ENCODE data around the gene CCL2. TPM values are rescaled to one million over a fixed set of nuclear protein-coding genes. Genes with fewer than 3 reads are reported as not detected.

Gene CCL2
- total and polyA plus RNA-seq, 2 of the 8 experiments (the other 6 are each of a cell fraction or from before 2014, with no cell fraction given), result 3.0 to 3.7 TPM

GRCh38 chr17:34218748-34219147 lies 36.3 kb upstream of the CCL2 start:
- Histone ChIP-seq H3K4me3 (ENCODE audit: extremely low read depth in 1 of 4, insufficient read depth in 2 of 4, low read depth in 3 of 4, low read length in 4 of 4) (no peak overlapping the region), H4K91ac (replicated peaks; ENCODE audit: insufficient read length, low read length) (no peak overlapping the region), H4K8ac (ENCODE audit: extremely low read depth, insufficient read depth, low read length) (no peak overlapping the region), H3K14ac (ENCODE audit: insufficient read length) (no peak overlapping the region), H3K27ac (ENCODE audit: low read depth, low read length) (no peak overlapping the region), H2AFZ (ENCODE audit: low read length) (no peak overlapping the region), H3K18ac (ENCODE audit: extremely low read depth, low read length) (no peak overlapping the region), H3K4me2 (ENCODE audit: insufficient read depth in 1 of 2, low read depth in 2 of 2, low read length in 2 of 2) (no peak overlapping the region), H2BK15ac (ENCODE audit: low read length) (no peak overlapping the region), H2BK120ac (replicated peaks; ENCODE audit: low read depth, low read length) (no peak overlapping the region), H3K27me3 (replicated peaks in 1 of 4; ENCODE audit: control insufficient read depth in 3 of 4, extremely low read depth in 1 of 4, insufficient read depth in 3 of 4, low read length in 3 of 4) (no peaks in the 10 kb centered on the region), H2BK5ac (ENCODE audit: low read depth, low read length) (no peak overlapping the region), H2AK5ac (ENCODE audit: low read depth, low read length) (no peak overlapping the region), H3K9me3 (ENCODE audit: insufficient read depth in 2 of 2, low read depth in 1 of 2, low read length in 1 of 2) (peaks cover 3 to 17% of the 10 kb centered on the region in 2 experiments), H3K79me2 (ENCODE audit: control insufficient read depth in 1 of 2, insufficient read depth in 2 of 2, low read length in 2 of 2) (no peaks in the 10 kb centered on the region), H3K4me1 (replicated peaks in 1 of 4; ENCODE audit: control insufficient read depth in 3 of 4, insufficient read depth in 4 of 4, low read length in 3 of 4) (no peaks in the 10 kb centered on the region), H3K23me2 (ENCODE audit: low read depth, low read length) (no peaks in the 10 kb centered on the region), H3K4ac (replicated peaks; ENCODE audit: insufficient read length, low read depth, low read length) (no peak overlapping the region), H2BK20ac (ENCODE audit: low read length) (no peak overlapping the region), H2BK12ac (ENCODE audit: low read depth, low read length) (no peak overlapping the region), H3K56ac (replicated peaks; ENCODE audit: insufficient read length, low read depth, low read length) (no peak overlapping the region), H3K79me1 (ENCODE audit: low read depth, low read length) (no peaks in the 10 kb centered on the region), H3K23ac (ENCODE audit: insufficient read length) (no peak overlapping the region), H3K36me3 (ENCODE audit: control insufficient read depth in 2 of 4, insufficient read depth in 4 of 4, low read length in 3 of 4) (no peaks in the 10 kb centered on the region; a peak in 1 of 8 replicates), H4K5ac (ENCODE audit: insufficient read length, low read depth, low read length) (no peak overlapping the region), H3K9ac (replicated peaks in 1 of 4; ENCODE audit: extremely low read depth in 1 of 4, low read depth in 3 of 4, low read length in 3 of 4) (no peak overlapping the region), H4K20me1 (replicated peaks in 1 of 2; ENCODE audit: control insufficient read depth in 1 of 2, insufficient read depth in 2 of 2, low read length in 2 of 2) (no peaks in the 10 kb centered on the region)
- TF ChIP-seq HDAC2 (IDR thresholded peaks at IDR 0.05; ENCODE audit: borderline replicate concordance in 1 of 2, low read depth in 2 of 2, low read length in 2 of 2), result no peak
- ChIA-PET CTCF (ENCODE audit: partially characterized antibody) (interaction anchor here (1.1 to 1.3 kb wide), 2 partner anchors 88 to 143 kb away, joined by 3 to 7 read pairs; no protein-coding TSS in a partner anchor), POLR2A (ENCODE audit: partially characterized antibody) (interaction anchor here (0.5 to 0.6 kb wide), 2 partner anchors 17 to 1763 kb away, joined by 3 to 4 read pairs; no protein-coding TSS in a partner anchor)
- FAIRE-seq, result no peak
- WGBS, 2 experiments (ENCODE audit: extremely low coverage in 1 of 2, insufficient coverage in 1 of 2, insufficient read length in 1 of 2, insufficient replicate concordance in 2 of 2, low coverage in 1 of 2, low lambda C conversion rate in 2 of 2, missing lambda C conversion rate in 1 of 2), result 88% methylated on average over 1 of the region's 1 CpG; no CpG with 5 or more reads in 1 of the 2 experiments
- no peak for DNase-seq (ENCODE audit: low read depth in 1 of 2, low spot score in 2 of 2)
